ENCODE data around the gene PWWP2B. TPM values are rescaled to one million over a fixed set of nuclear protein-coding genes. Genes with fewer than 3 reads are reported as not detected.

Gene PWWP2B
- total RNA-seq, 2 donors from 2014 or later, result 7.7 to 8.1 TPM

DNA sequence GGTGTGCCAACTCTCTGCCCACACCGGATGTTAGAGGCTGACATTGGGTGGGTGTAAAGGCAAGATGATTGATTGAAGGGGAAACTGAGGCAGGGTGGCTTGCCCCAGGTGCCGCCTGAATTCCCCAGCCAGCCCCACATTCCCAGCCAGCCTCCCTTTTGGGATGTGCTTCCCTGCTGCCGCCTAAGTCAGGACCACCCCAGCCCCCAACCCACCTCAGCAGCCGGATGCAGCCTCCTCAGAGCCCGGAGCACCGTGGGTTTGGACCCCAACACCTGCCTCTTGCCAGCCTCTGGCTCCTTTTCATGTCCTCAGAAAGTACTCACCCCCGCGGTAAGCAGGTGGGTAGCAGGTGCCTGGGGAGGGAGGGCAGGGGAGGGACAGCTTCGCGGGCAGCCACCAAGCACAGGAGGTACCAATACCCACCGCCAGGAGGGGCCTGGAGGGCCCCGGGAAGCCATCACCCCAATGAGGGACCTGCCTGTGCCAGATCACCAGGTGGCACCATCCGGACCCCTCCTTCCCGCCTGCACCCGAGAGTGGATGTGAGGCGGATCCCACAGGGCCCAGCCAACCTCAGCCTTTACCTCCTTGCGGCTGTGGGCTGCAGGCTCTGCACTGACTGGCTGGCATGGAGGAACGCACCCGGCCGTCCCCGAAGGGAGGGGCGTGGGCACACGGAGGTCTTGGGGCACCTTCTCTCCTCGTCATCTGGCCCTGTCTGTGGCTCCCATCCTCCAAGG is 60.5 kb downstream of the PWWP2B start:
- no peaks in the 10 kb centered on the region for H3K36me3 ChIP-seq
- H3K4me3 ChIP-seq, result no peak overlapping the region
- peaks cover 0 to 29% of the 10 kb centered on the region in 2 donors for H3K4me1 ChIP-seq
- no peak overlapping the region for H3K27ac ChIP-seq
- no peak for DNase-seq (ENCODE audit: low spot score)
- H3K27me3 ChIP-seq, result no peaks in the 10 kb centered on the region
- no peaks in the 10 kb centered on the region for H3K9me3 ChIP-seq
- TF ChIP-seq, protein P1, sequence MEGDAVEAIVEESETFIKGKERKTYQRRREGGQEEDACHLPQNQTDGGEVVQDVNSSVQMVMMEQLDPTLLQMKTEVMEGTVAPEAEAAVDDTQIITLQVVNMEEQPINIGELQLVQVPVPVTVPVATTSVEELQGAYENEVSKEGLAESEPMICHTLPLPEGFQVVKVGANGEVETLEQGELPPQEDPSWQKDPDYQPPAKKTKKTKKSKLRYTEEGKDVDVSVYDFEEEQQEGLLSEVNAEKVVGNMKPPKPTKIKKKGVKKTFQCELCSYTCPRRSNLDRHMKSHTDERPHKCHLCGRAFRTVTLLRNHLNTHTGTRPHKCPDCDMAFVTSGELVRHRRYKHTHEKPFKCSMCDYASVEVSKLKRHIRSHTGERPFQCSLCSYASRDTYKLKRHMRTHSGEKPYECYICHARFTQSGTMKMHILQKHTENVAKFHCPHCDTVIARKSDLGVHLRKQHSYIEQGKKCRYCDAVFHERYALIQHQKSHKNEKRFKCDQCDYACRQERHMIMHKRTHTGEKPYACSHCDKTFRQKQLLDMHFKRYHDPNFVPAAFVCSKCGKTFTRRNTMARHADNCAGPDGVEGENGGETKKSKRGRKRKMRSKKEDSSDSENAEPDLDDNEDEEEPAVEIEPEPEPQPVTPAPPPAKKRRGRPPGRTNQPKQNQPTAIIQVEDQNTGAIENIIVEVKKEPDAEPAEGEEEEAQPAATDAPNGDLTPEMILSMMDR (IDR thresholded peaks at IDR 0.05), result no peak

DNA sequence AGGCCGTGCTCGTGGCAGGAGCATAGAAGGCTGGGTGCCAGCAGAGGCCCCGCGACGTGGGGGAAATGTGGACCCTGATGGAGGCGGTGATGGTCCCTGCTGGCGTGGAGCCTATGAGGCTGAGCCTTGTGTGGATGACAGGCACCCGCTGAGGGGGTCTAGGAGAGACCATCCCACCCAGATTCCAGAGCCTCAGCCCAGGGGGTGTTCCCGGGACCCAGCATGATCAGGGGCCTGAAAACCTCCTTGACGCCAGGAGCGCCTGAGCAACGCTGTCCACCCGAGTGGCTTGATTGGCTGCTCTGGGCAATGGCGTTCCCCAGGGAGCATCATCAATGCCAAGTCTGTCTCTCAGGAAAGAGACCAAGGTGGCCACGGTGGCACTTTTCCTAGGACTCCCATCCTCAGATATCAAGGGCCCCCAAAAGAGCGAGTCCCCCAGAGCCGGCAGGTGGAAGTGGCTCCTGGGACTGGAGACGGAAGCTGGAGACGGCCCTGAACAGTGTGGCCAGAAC is 61.1 kb downstream of the PWWP2B start:
- H3K36me3 ChIP-seq, result no peaks in the 10 kb centered on the region
- DNase-seq (ENCODE audit: low spot score), result no peak
- H3K27me3 ChIP-seq, result no peaks in the 10 kb centered on the region
- TF ChIP-seq, protein P1 (IDR thresholded peaks at IDR 0.05), result no peak
- H3K9me3 ChIP-seq, result no peaks in the 10 kb centered on the region
- H3K27ac ChIP-seq, result no peak overlapping the region
- peaks cover 0 to 29% of the 10 kb centered on the region in 2 donors for H3K4me1 ChIP-seq
- no peak overlapping the region for H3K4me3 ChIP-seq

DNA sequence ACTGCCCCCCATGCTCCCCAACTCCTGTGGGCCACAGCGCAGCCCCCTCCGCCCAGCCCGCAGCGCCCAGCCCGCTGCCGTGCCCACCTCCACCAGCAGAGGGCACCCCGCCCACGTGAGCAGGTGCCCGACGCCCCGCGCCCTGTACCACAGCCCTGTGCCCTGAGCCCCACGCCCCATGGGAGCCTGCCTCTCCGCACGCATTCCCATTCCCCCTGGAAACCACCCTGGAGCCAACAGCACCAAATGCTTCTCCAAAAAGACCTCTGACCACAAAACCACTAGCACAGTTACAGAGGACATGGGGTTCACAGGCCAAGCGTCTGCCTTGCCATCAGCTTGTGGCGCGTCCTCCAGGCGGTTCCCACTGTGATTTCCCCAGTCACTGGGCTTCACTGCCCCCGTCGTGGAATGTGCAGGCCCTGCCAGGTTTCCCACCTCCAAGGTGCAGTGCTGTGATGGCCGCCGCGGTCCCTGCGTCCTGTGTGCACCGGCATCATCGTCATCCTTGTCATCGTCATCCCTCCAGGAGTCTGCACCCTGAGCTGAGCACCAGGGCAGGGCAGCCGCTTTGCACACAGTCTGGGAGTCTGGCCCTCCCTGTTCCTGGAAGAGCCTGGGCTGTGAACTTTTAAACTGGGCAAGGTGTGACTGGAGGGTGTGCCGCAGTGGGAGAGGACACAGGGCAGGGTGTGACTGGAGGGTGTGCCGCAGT is 61.7 kb downstream of the PWWP2B start:
- Histone ChIP-seq H3K27ac (no peak overlapping the region), H3K36me3 (no peaks in the 10 kb centered on the region)
- no peak for DNase-seq (ENCODE audit: low spot score)

DNA sequence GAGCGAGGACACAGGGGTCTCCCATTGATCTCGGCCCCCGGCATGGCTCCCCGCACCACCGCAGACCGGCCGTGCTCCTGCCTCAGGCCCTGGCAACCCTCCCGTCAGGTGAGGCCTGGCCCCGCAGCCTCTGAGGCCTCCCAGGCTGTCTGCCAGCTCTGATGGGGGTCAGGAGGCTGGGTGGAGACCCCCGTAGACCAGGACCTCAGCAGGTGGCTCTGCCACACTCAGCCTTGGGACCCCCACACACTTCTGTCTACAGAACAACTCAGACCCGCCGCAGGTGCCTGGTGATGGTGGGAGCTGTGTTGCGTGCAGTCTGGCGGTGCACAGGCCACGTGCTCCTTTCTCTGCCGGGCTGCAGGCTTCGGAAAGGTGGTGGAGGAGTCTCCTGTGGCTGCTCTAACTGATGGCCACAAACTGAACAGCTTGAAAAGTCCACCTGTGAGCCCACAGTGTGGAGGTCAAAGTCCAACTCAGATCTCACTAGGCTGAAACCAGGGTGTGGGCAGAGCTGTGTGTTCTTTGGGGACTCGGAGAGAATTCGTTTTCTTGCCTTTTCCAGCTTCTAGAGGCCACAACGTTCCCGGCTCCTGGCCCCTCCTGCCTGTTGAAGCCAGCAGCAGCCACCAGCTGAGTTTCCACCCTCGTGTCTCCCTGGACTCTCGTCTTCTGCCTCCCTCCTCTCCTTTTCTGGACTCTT is 62.5 kb downstream of the PWWP2B start:
- DNase-seq (ENCODE audit: low spot score), result no peak
- no peaks in the 10 kb centered on the region for H3K9me3 ChIP-seq
- H3K27me3 ChIP-seq, result no peaks in the 10 kb centered on the region
- H3K36me3 ChIP-seq, result no peaks in the 10 kb centered on the region
- H3K4me1 ChIP-seq, result peaks cover 0 to 36% of the 10 kb centered on the region in 2 donors
- no peak overlapping the region for H3K4me3 ChIP-seq
- H3K27ac ChIP-seq, result no peak overlapping the region
- TF ChIP-seq, protein P1 (IDR thresholded peaks at IDR 0.05), result no peak

More for the DNA sequence above, 61.7 kb downstream of the PWWP2B start:
- no peaks in the 10 kb centered on the region for H3K27me3 ChIP-seq
- no peak overlapping the region for H3K4me3 ChIP-seq
- TF ChIP-seq, protein P1 (IDR thresholded peaks at IDR 0.05), result peak; percentile 95 to 99
- peaks cover 0 to 29% of the 10 kb centered on the region in 2 donors for H3K4me1 ChIP-seq
- no peaks in the 10 kb centered on the region for H3K9me3 ChIP-seq

DNA sequence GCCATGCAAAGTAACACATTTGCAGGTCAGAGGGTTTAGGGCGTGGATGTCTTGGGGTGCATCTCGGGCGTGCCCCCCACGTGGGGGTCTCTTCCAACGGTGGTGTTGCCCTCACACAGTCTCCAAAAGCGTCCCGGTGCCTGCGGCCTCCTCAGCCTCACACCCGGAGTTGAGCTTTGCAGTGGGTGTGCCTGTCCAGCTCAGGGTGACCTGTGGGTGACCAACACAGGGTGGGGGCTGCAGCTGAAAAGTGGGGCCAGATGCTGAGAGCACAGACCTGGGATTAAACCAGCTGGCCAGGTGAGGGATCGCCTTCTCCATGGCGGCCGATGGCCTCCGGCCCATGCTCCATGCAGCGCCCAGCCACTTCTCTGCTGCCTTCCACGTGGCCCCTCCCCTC is 63.1 kb downstream of the PWWP2B start:
- no peaks in the 10 kb centered on the region for H3K36me3 ChIP-seq
- no peak for DNase-seq (ENCODE audit: low spot score)
- H3K4me1 ChIP-seq, result peaks cover 0 to 42% of the 10 kb centered on the region in 2 donors
- TF ChIP-seq, protein P1 (IDR thresholded peaks at IDR 0.05), result no peak
- H3K4me3 ChIP-seq, result no peak overlapping the region
- no peak overlapping the region for H3K27ac ChIP-seq
- no peaks in the 10 kb centered on the region for H3K9me3 ChIP-seq
- no peaks in the 10 kb centered on the region for H3K27me3 ChIP-seq

Measured in right atrium auricular region (tissue), 2 donors.